ENCODE results near the gene TMED6.
A peak's percentile ranks its signal among the peaks of the same experiment; 100 is the strongest.

DNA sequence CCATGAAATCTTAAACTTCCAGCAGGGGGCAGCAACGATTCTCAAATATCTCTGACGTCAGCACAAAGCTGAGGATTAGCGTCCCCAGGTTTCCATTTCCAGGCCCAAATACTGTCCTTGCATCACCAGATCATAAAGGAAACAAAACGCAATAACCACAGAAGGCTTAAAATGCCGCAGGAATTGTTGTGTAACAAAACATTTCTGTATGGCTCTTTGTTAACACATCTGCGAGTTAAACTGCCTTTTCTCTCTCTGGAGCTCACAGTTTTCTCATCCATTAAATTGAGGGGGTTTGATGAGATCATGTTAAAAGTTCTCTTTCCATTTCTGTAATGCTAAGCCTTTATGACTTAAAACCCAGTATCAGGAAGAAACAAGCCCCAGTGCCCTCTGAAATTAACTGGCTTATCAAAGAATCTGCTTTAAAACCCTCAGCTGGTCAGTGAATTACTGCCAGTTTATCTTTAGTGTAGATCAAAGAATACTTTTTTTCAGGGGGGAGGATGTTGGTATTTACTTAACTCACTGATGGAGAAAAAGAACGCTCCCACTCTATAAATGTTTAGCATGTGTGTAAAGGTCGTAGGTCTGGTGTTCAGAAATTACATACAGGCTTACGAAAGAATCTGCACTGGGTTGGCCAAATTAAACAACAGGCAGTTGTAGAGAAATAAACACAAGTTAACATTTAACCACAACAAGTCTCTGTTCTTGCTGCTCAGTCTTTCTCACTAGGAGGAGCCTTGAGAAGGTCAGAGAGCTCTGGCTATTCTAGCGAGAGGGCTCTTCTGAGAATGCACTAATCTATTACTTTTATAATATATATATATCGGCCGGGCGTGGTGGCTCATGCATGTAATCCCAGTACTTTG lies 44.8 kb upstream of the TMED6 start:
- TF ChIP-seq POLR2A (IDR thresholded peaks at IDR 0.05; ENCODE audit: low read depth, low read length) (no peak), CTCF (IDR thresholded peaks at IDR 0.05; ENCODE audit: extremely low read depth in 1 of 2, insufficient read depth in 1 of 2, low read depth in 1 of 2, low read length in 2 of 2) (peak; percentile 39 to 54), FOS (IDR thresholded peaks at IDR 0.05; ENCODE audit: borderline replicate concordance, insufficient read depth, low read length) (no peak), MAX (IDR thresholded peaks at IDR 0.05; ENCODE audit: insufficient read depth, insufficient read length) (no peak), EZH2 (IDR thresholded peaks at IDR 0.05; ENCODE audit: borderline replicate concordance, low read depth, low read length, severe bottlenecking) (no peak), GATA2 (IDR thresholded peaks at IDR 0.05; ENCODE audit: insufficient read depth, insufficient read length, low read depth, low read length) (no peak), MYC (IDR thresholded peaks at IDR 0.05; ENCODE audit: low read depth, low read length) (no peak), POLR2AphosphoS5 (IDR thresholded peaks at IDR 0.05; ENCODE audit: insufficient read depth, low read depth, low read length) (no peak)

Measured in endothelial cell of umbilical vein (primary cell).